ENCODE data around the gene QPRT.

- TF ChIP-seq CTCF (IDR thresholded peaks at IDR 0.05) (no peak), POLR2AphosphoS5 (IDR thresholded peaks at IDR 0.05) (no peak), POLR2A (IDR thresholded peaks at IDR 0.05) (no peak)
These were observed 65.6 kb downstream of the QPRT start for GRCh38 chr16:29744541-29745101.

Measured in sigmoid colon (tissue), 4 donors.